GM12878 (cell line): ENCODE measurements around the gene CD3G. TPM values are rescaled to one million over a fixed set of nuclear protein-coding genes. Genes with fewer than 3 reads are reported as not detected.

Experiments used
- ATAC-seq: fragments of 200-7000 bp; cut with Tn5 transposase; 3 replicates; pipeline ENCODE4 v1.9.1; 2020; ENCODE audit warnings: mild to moderate bottlenecking, moderate library complexity
- BruUV-seq: library from RNA; stranded (reverse); fragments of 400-500 nt; replicated peaks from 2 replicates; lab custom pipeline; 2021; lab: Mats Ljungman, UMichigan
- CTCF ChIA-PET: fragments of 300-600 bp; sonication (Branson Sonifier 250); formaldehyde crosslinking; extraction: SDS; loops from one replicate; lab custom pipeline; 2021; ENCODE audit warnings: inconsistent platforms; lab: Yijun Ruan, JAX
- POLR2A ChIA-PET: fragments of 350-600 bp; formaldehyde crosslinking; extraction: SDS; loops from one replicate; lab custom pipeline; 2021; ENCODE audit warnings: inconsistent platforms; lab: Charles Lee
- RAD21 ChIA-PET: fragments of 300-600 bp; sonication (Branson Sonifier 250); formaldehyde crosslinking; loops from one replicate; lab custom pipeline; 2023; ENCODE audit warnings: antibody characterized with exemption; ENCODE audit not compliant: unreplicated experiment; lab: Charles Lee
- SMC1A ChIA-PET: fragments of 300-600 bp; sonication (Branson Sonifier 250); formaldehyde crosslinking; loops from one replicate; lab custom pipeline; 2023; ENCODE audit not compliant: unreplicated experiment, uncharacterized antibody; lab: Charles Lee
- DNase-seq: peaks from one replicate; pipeline ENCODE4 v3.0.0-alpha.2; 2011; ENCODE audit warnings: low read depth, low spot score
- FAIRE-seq: peaks from 3 replicates; lab custom pipeline; 2011; peaks lifted over from hg19 to GRCh38; lab: Jason Lieb, UNC
- H2AFZ ChIP-seq: 2 replicates; pipeline ENCODE4 v1.6.0; 2011; ENCODE audit warnings: low read depth, low read length, control low read depth; ENCODE audit not compliant: control insufficient read depth
- H3K27ac ChIP-seq: 2 replicates; pipeline ENCODE4 v1.5.1; 2011; ENCODE audit warnings: control low read depth; ENCODE audit not compliant: control insufficient read depth, insufficient read depth
- H3K27me3 ChIP-seq, 2 experiments: replicated peaks in 1 of 2; 2 replicates each; pipeline versions ENCODE4 v1.6.0 to v1.6.1; 2011; ENCODE audit warnings: low read length in 1 of 2; ENCODE audit not compliant: control insufficient read depth in 2 of 2, insufficient read depth in 2 of 2
- H3K36me3 ChIP-seq, 2 experiments: 2 replicates each; pipeline ENCODE4 v1.5.1; 2011; ENCODE audit warnings: low read length in 1 of 2; ENCODE audit not compliant: control insufficient read depth in 2 of 2, insufficient read depth in 2 of 2
- H3K4me1 ChIP-seq: 2 replicates; pipeline ENCODE4 v1.6.1; 2011; ENCODE audit warnings: mild to moderate bottlenecking, low read length, moderate library complexity, mixed read lengths; ENCODE audit not compliant: control insufficient read depth, insufficient read depth
- H3K4me2 ChIP-seq: 2 replicates; pipeline ENCODE4 v1.6.0; 2011; ENCODE audit warnings: control low read depth; ENCODE audit not compliant: control insufficient read depth, insufficient read depth
- H3K4me3 ChIP-seq: fragments of 200-600 bp; sonication (generic); 2 replicates; pipeline ENCODE4 v1.5.1; 2016
- H3K79me2 ChIP-seq: 2 replicates; pipeline ENCODE4 v1.6.0; 2011; ENCODE audit warnings: low read length; ENCODE audit not compliant: control insufficient read depth, insufficient read depth
- H3K9ac ChIP-seq: 2 replicates; pipeline ENCODE4 v1.8.0; 2011; ENCODE audit warnings: low read length, control low read depth, mixed read lengths; ENCODE audit not compliant: control insufficient read depth, insufficient read depth
- H3K9me3 ChIP-seq: replicated peaks from 3 replicates; pipeline ENCODE4 v1.5.1; 2011; ENCODE audit warnings: mild to moderate bottlenecking, low read length; ENCODE audit not compliant: control insufficient read depth, insufficient read depth
- H4K20me1 ChIP-seq: 2 replicates; pipeline ENCODE4 v1.6.0; 2011; ENCODE audit not compliant: control insufficient read depth, insufficient read depth
- BCLAF1 ChIP-seq: fragments of 450-650 bp; IDR thresholded peaks from 2 replicates; pipeline ENCODE4 v1.6.1; 2017; ENCODE audit warnings: antibody characterized with exemption, mild to moderate bottlenecking, moderate library complexity
- CBX3 ChIP-seq: fragments of 200-600 bp; sonication (generic); IDR thresholded peaks from 2 replicates; pipeline ENCODE4 v1.6.1; 2016; ENCODE audit warnings: low read depth, borderline replicate concordance
- EP300 ChIP-seq, 2 experiments: fragments of 150-350 bp in 1 of 2; IDR thresholded peaks; 2 replicates each; pipeline ENCODE4 v1.6.1; 2011 to 2012; ENCODE audit warnings: low read depth in 2 of 2, low read length in 2 of 2, borderline replicate concordance in 1 of 2, improper control_type of control experiment in 1 of 2, inconsistent platforms in 1 of 2; ENCODE audit not compliant: control insufficient read depth in 1 of 2
- JUNB ChIP-seq: IDR thresholded peaks from 2 replicates; pipeline ENCODE4 v1.6.1; 2016; ENCODE audit warnings: antibody characterized with exemption, mild to moderate bottlenecking
- NFYB ChIP-seq: IDR thresholded peaks from 2 replicates; pipeline ENCODE4 v1.6.1; 2011; ENCODE audit warnings: low read depth, mild to moderate bottlenecking, low read length, improper control_type of control experiment, moderate library complexity; ENCODE audit not compliant: insufficient read depth
- PAX8 ChIP-seq: fragments of 450-650 bp; IDR thresholded peaks from 2 replicates; pipeline ENCODE4 v1.6.1; 2017; ENCODE audit warnings: mild to moderate bottlenecking, moderate library complexity
- SMC3 ChIP-seq: IDR thresholded peaks from 2 replicates; pipeline ENCODE4 v1.6.1; 2011; ENCODE audit warnings: low read length, improper control_type of control experiment, borderline replicate concordance
- STAT3 ChIP-seq: IDR thresholded peaks from 2 replicates; pipeline ENCODE4 v1.6.1; 2011; ENCODE audit warnings: low read depth, low read length, improper control_type of control experiment
- TCF7 ChIP-seq: IDR thresholded peaks from 2 replicates; pipeline ENCODE4 v1.6.1; 2014; ENCODE audit warnings: antibody characterized with exemption, borderline replicate concordance
- ZBTB11 ChIP-seq: fragments of 450-650 bp; formaldehyde crosslinking; IDR thresholded peaks from 2 replicates; pipeline ENCODE4 v1.5.0; 2022; ENCODE audit warnings: mild to moderate bottlenecking, missing genetic modification characterization
- ZNF274 ChIP-seq: IDR thresholded peaks from one replicate; pipeline ENCODE4 v1.8.0; 2011; ENCODE audit not compliant: insufficient read length, insufficient read depth
- WGBS: methylation state at CpG from one replicate; pipeline ENCODE4 v1.1.6; 2016; ENCODE audit warnings: low lambda C conversion rate; ENCODE audit not compliant: insufficient replicate concordance, insufficient coverage; ENCODE audit errors: missing lambda C conversion rate; 5-methylcytosine and 5-hydroxymethylcytosine counted together
- in situ Hi-C: fragments of 300-500 bp; cut with MboI; formaldehyde crosslinking; loops from 9 replicates; pipeline ENCODE4 v1.14.3; 2018; ENCODE audit warnings: mixed read lengths
- intact Hi-C: fragments of 100-400 bp; cut with micrococcal nuclease; formaldehyde crosslinking; loops from one replicate; pipeline ENCODE4 v1.14.2; 2022; ENCODE audit not compliant: unreplicated experiment
- polyA plus RNA-seq, 11 experiments: library from polyadenylated mRNA; depleted of rRNA in 4 of 11; unstranded in 6 of 11; stranded (reverse) in 5 of 11; fragments of >200 nt; fragmentation: Nextera tagmentation in 4 of 11; fragmentation: Illumina TruSeq in 1 of 11; extraction: Ambion mirVana in 4 of 11; extraction: Trizol in 1 of 11; gene quantifications; 1 replicate in 1 of 11; 2 replicates in 10 of 11; pipeline versions ENCODE4 v1.2.1 to v1.2.3, GENCODE V29; 2011 to 2016; ENCODE audit warnings: inconsistent platforms in 2 of 11, missing spikeins in 2 of 11, low read depth in 1 of 11
- total RNA-seq, 4 experiments: library from RNA; depleted of rRNA in 3 of 4; stranded (reverse); fragments of >200 nt in 3 of 4; fragmentation: Illumina TruSeq in 1 of 4; extraction: Trizol in 1 of 4; gene quantifications; 2 replicates each; pipeline versions ENCODE4 v1.2.1 to v1.2.3, GENCODE V29; 2013 to 2021
- TF ChIP-seq, protein P1 (sequence below), 3 experiments: IDR thresholded peaks in 2 of 3; conservative IDR thresholded peaks in 1 of 3; 2 replicates each; pipeline ENCODE4 v1.5.1; 2011; ENCODE audit warnings: low read depth in 3 of 3, low read length in 3 of 3, mild to moderate bottlenecking in 3 of 3, control low read depth in 2 of 3, moderate library complexity in 2 of 3, inconsistent platforms in 1 of 3, mixed read lengths in 1 of 3; ENCODE audit not compliant: control insufficient read depth in 2 of 3, insufficient read depth in 1 of 3; ENCODE audit errors: extremely low read depth in 1 of 3

The CD3G gene
- total and polyA plus RNA-seq, 10 of the 15 experiments (the other 5 are each of a cell fraction or from before 2014, with no cell fraction given): 0.10 to 0.16 (median 0.13) TPM; not detected in 7

GRCh38 chr11:118349475-118349874 is 5.3 kb downstream of the CD3G start (continued):
- no peak for TF ChIP-seq BCLAF1
- TF ChIP-seq, all 136 proteins: peak for 0

DNA sequence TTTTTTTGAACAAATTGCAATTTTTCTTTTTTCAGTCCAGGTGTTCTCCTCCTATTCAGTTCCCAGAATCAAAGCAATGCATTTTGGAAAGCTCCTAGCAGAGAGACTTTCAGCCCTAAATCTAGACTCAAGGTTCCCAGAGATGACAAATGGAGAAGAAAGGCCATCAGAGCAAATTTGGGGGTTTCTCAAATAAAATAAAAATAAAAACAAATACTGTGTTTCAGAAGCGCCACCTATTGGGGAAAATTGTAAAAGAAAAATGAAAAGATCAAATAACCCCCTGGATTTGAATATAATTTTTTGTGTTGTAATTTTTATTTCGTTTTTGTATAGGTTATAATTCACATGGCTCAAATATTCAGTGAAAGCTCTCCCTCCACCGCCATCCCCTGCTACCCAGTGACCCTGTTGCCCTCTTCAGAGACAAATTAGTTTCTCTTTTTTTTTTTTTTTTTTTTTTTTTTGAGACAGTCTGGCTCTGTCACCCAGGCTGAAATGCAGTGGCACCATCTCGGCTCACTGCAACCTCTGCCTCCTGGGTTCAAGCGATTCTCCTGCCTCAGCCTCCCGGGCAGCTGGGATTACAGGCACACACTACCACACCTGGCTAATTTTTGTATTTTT is 9.1 kb downstream of the CD3G start:
- no peaks in the 10 kb centered on the region for H3K79me2 ChIP-seq
- intact Hi-C loops: loop anchor here (2.0 to 5.0 kb wide), 3 partner anchors 56 to 206 kb away; no protein-coding TSS in a partner anchor
- no TSS peak for BruUV-seq
- no peaks in the 10 kb centered on the region for H4K20me1 ChIP-seq
- no peak for FAIRE-seq
- no peak overlapping the region for H3K9ac ChIP-seq
- H3K27ac ChIP-seq: no peak overlapping the region
- ChIA-PET SMC1A (interaction anchor here (1.1 to 4.9 kb wide), 10 partner anchors 39 to 154 kb away, joined by 3 to 31 read pairs (median 4); no protein-coding TSS in a partner anchor), CTCF (interaction anchor here (0.6 to 8.9 kb wide), 21 partner anchors 10 to 529 kb away, joined by 3 to 72 read pairs (median 4); partner anchors contain the start of genes CD3D and MPZL3), RAD21 (interaction anchor here (0.7 to 2.2 kb wide), 6 partner anchors 44 to 528 kb away, joined by 3 to 22 read pairs (median 5); no protein-coding TSS in a partner anchor), POLR2A (interaction anchor here (1.2 kb wide), 1 partner anchor 159 kb away, joined by 11 read pairs; no protein-coding TSS in a partner anchor)
- whole genome bisulfite sequencing: under 1% methylated on average over 6 of the region's 6 CpGs
- in situ Hi-C loops: no loop called here
- H3K4me3 ChIP-seq: no peak overlapping the region
- H3K9me3 ChIP-seq: no peaks in the 10 kb centered on the region
- peaks cover 0 to 4% of the 10 kb centered on the region in 2 experiments; a peak in 1 of 4 replicates for H3K27me3 ChIP-seq
- DNase-seq: no peak
- H3K36me3 ChIP-seq: no peaks in the 10 kb centered on the region
- no peaks in the 10 kb centered on the region for H3K4me1 ChIP-seq
- H2AFZ ChIP-seq: no peak overlapping the region
- no peak overlapping the region for H3K4me2 ChIP-seq
- no peak for ATAC-seq
- TF ChIP-seq EP300 (IDR thresholded peaks at IDR 0.05; ENCODE audit: borderline replicate concordance in 1 of 2, control insufficient read depth in 1 of 2, low read depth in 2 of 2, low read length in 2 of 2): no peak
- no peak for TF ChIP-seq JUNB
- TF ChIP-seq, protein P1, sequence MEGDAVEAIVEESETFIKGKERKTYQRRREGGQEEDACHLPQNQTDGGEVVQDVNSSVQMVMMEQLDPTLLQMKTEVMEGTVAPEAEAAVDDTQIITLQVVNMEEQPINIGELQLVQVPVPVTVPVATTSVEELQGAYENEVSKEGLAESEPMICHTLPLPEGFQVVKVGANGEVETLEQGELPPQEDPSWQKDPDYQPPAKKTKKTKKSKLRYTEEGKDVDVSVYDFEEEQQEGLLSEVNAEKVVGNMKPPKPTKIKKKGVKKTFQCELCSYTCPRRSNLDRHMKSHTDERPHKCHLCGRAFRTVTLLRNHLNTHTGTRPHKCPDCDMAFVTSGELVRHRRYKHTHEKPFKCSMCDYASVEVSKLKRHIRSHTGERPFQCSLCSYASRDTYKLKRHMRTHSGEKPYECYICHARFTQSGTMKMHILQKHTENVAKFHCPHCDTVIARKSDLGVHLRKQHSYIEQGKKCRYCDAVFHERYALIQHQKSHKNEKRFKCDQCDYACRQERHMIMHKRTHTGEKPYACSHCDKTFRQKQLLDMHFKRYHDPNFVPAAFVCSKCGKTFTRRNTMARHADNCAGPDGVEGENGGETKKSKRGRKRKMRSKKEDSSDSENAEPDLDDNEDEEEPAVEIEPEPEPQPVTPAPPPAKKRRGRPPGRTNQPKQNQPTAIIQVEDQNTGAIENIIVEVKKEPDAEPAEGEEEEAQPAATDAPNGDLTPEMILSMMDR (IDR thresholded peaks at IDR 0.05 in 2 of 3, conservative IDR thresholded peaks at IDR 0.05 in 1 of 3; ENCODE audit: control insufficient read depth in 2 of 3, extremely low read depth in 1 of 3, insufficient read depth in 1 of 3, low read depth in 3 of 3, low read length in 3 of 3): peak; percentile 34 to 49 (median 47); a peak in 5 of 6 replicates
- TF ChIP-seq ZBTB11: no peak
- TF ChIP-seq CBX3: no peak
- TF ChIP-seq TCF7: no peak
- peak; percentile 59; the same call in 1 of the 2 replicates for TF ChIP-seq SMC3
- no peak for TF ChIP-seq PAX8
- TF ChIP-seq ZNF274: no peak
- TF ChIP-seq NFYB: no peak
- no peak for TF ChIP-seq STAT3
